ENCODE results near the gene ABHD12.
"Not testable (repeated sequence)": the region's sequence is repeated elsewhere in the genome, so short reads cannot be mapped to it uniquely, and the experiment has no call there.

ABHD12 gene

GRCh38 chr20:25277051-25277801 is 113.4 kb downstream of the ABHD12 start:
- DNase-seq (ENCODE audit: low spot score), result no peak

GRCh38 chr20:25276533-25277050 is 114.0 kb downstream of the ABHD12 start:
- DNase-seq (ENCODE audit: low spot score), result no peak

- DNase-seq (ENCODE audit: low spot score), result no peak
Measured at GRCh38 chr20:25275813-25276532, 114.7 kb downstream of the ABHD12 start.

- DNase-seq (ENCODE audit: low spot score), result no peak
Measured at GRCh38 chr20:25274891-25275812, 115.5 kb downstream of the ABHD12 start.

- no peak for DNase-seq (ENCODE audit: low spot score)
Measured at GRCh38 chr20:25274481-25274880, 116.2 kb downstream of the ABHD12 start.

GRCh38 chr20:25273541-25274358 is 116.9 kb downstream of the ABHD12 start:
- no peak for DNase-seq (ENCODE audit: low spot score)

GRCh38 chr20:25273046-25273445 is 117.6 kb downstream of the ABHD12 start:
- no peak for DNase-seq (ENCODE audit: low spot score)

- DNase-seq (ENCODE audit: low spot score), result no peak
Measured at GRCh38 chr20:25272223-25273000, 118.2 kb downstream of the ABHD12 start.

- no peak for DNase-seq (ENCODE audit: low spot score)
Measured at GRCh38 chr20:25271486-25272222, 119.0 kb downstream of the ABHD12 start.

GRCh38 chr20:25270829-25271251 is 119.8 kb downstream of the ABHD12 start:
- no peak for DNase-seq (ENCODE audit: low spot score)

- DNase-seq (ENCODE audit: low spot score), result no peak
Measured at GRCh38 chr20:25269833-25270170, 120.8 kb downstream of the ABHD12 start.

GRCh38 chr20:25269057-25269832 is 121.4 kb downstream of the ABHD12 start:
- DNase-seq (ENCODE audit: low spot score), result no peak

- DNase-seq (ENCODE audit: low spot score), result not testable (repeated sequence)
Measured at GRCh38 chr20:25260770-25261437, 129.7 kb downstream of the ABHD12 start.

- DNase-seq (ENCODE audit: low spot score), result no peak
Measured at GRCh38 chr20:25259788-25260254, 130.8 kb downstream of the ABHD12 start.

- DNase-seq (ENCODE audit: low spot score), result no peak
Measured at GRCh38 chr20:25259358-25259757, 131.3 kb downstream of the ABHD12 start.

GRCh38 chr20:25258828-25259227 is 131.8 kb downstream of the ABHD12 start:
- no peak for DNase-seq (ENCODE audit: low spot score)

- DNase-seq (ENCODE audit: low spot score), result no peak
Measured at GRCh38 chr20:25258476-25258805, 132.2 kb downstream of the ABHD12 start.

GRCh38 chr20:25257756-25258475 is 132.7 kb downstream of the ABHD12 start:
- DNase-seq (ENCODE audit: low spot score), result no peak

Measured in ecto neural progenitor cell (in vitro differentiated cells).